Trophoblast cell (in vitro differentiated cells and primary cell): ENCODE data around the gene PLEK.

ENCODE experiments used
- DNase-seq, 2 donors: peaks; one replicate each; pipeline ENCODE4 v3.0.0-alpha.2; 2016
- H2AFZ ChIP-seq: 2 replicates; pipeline ENCODE4 v1.6.1; 2013; ENCODE audit warnings: low read length, moderate library complexity, mild to moderate bottlenecking; ENCODE audit not compliant: insufficient read depth, poor library complexity
- H2AK5ac ChIP-seq: 2 replicates; pipeline ENCODE4 v1.6.1; 2013; ENCODE audit warnings: mild to moderate bottlenecking, low read length
- H2BK120ac ChIP-seq: 2 replicates; pipeline ENCODE4 v1.6.1; 2013; ENCODE audit warnings: low read length, mild to moderate bottlenecking, moderate library complexity; ENCODE audit not compliant: insufficient read depth, poor library complexity
- H2BK12ac ChIP-seq: 2 replicates; pipeline ENCODE4 v1.6.1; 2013; ENCODE audit warnings: mild to moderate bottlenecking, low read length, moderate library complexity
- H2BK5ac ChIP-seq: 2 replicates; pipeline ENCODE4 v1.6.1; 2013; ENCODE audit warnings: low read length, low read depth, moderate library complexity, mild to moderate bottlenecking; ENCODE audit not compliant: poor library complexity
- H3K14ac ChIP-seq: 2 replicates; pipeline ENCODE4 v1.6.1; 2013; ENCODE audit warnings: mild to moderate bottlenecking, low read length
- H3K18ac ChIP-seq: 2 replicates; pipeline ENCODE4 v1.6.1; 2013; ENCODE audit warnings: mild to moderate bottlenecking, low read length
- H3K23ac ChIP-seq: 2 replicates; pipeline ENCODE4 v1.6.1; 2013; ENCODE audit warnings: low read length
- H3K27ac ChIP-seq: 2 replicates; pipeline ENCODE4 v1.5.1; 2013; ENCODE audit warnings: low read depth, mild to moderate bottlenecking, inconsistent platforms, low read length, moderate library complexity
- H3K27me3 ChIP-seq: 2 replicates; pipeline ENCODE4 v1.6.1; 2013; ENCODE audit warnings: inconsistent platforms, mild to moderate bottlenecking, low read length, moderate library complexity; ENCODE audit not compliant: insufficient read depth
- H3K36me3 ChIP-seq, 2 experiments: 1 replicate in 1 of 2; 2 replicates in 1 of 2; pipeline ENCODE4 v1.6.1; 2013; ENCODE audit warnings: low read length in 2 of 2, mild to moderate bottlenecking in 2 of 2, moderate library complexity in 1 of 2; ENCODE audit not compliant: insufficient read depth in 2 of 2, control insufficient read depth in 1 of 2
- H3K4ac ChIP-seq: 2 replicates; pipeline ENCODE4 v1.6.1; 2013; ENCODE audit warnings: low read depth, mild to moderate bottlenecking, low read length, moderate library complexity
- H3K4me1 ChIP-seq, 2 experiments: 1 replicate in 1 of 2; 2 replicates in 1 of 2; pipeline ENCODE4 v1.6.1; 2013; ENCODE audit warnings: low read length in 2 of 2, mild to moderate bottlenecking in 2 of 2, moderate library complexity in 1 of 2; ENCODE audit not compliant: insufficient read depth in 2 of 2, control insufficient read depth in 1 of 2
- H3K4me2 ChIP-seq: 2 replicates; pipeline ENCODE4 v1.6.1; 2013; ENCODE audit warnings: inconsistent platforms, mild to moderate bottlenecking, low read length, moderate library complexity
- H3K4me3 ChIP-seq: 2 replicates; pipeline ENCODE4 v1.5.1; 2013; ENCODE audit warnings: mild to moderate bottlenecking, low read depth, low read length, inconsistent platforms
- H3K79me1 ChIP-seq: one replicate; pipeline ENCODE4 v1.6.1; 2013; ENCODE audit warnings: low read length
- H3K79me2 ChIP-seq: 2 replicates; pipeline ENCODE4 v1.6.1; 2013; ENCODE audit warnings: low read length, mild to moderate bottlenecking; ENCODE audit not compliant: control insufficient read depth, insufficient read depth, poor library complexity
- H3K9ac ChIP-seq: 2 replicates; pipeline ENCODE4 v1.6.1; 2013; ENCODE audit warnings: mild to moderate bottlenecking, low read length
- H3K9me3 ChIP-seq: 2 replicates; pipeline ENCODE4 v1.6.1; 2013; ENCODE audit warnings: low read depth, mild to moderate bottlenecking, control low read depth, inconsistent platforms, low read length; ENCODE audit not compliant: insufficient read depth
- H4K12ac ChIP-seq: 2 replicates; pipeline ENCODE4 v1.6.1; 2013; ENCODE audit warnings: low read depth, mild to moderate bottlenecking, low read length, moderate library complexity
- H4K8ac ChIP-seq: 2 replicates; pipeline ENCODE4 v1.6.1; 2013; ENCODE audit warnings: low read depth, mild to moderate bottlenecking, low read length, moderate library complexity
- H4K91ac ChIP-seq: one replicate; pipeline ENCODE4 v1.6.1; 2013; ENCODE audit warnings: low read depth, mild to moderate bottlenecking, low read length, moderate library complexity
- WGBS: extraction: QIAGEN DNeasy Blood & Tissue Kit; methylation state at CpG from one replicate; pipeline ENCODE4 v1.1.7; 2013; ENCODE audit warnings: missing lambda C conversion rate; ENCODE audit not compliant: insufficient read length, insufficient coverage; ENCODE audit errors: extremely low coverage; 5-methylcytosine and 5-hydroxymethylcytosine counted together

The PLEK gene

DNA sequence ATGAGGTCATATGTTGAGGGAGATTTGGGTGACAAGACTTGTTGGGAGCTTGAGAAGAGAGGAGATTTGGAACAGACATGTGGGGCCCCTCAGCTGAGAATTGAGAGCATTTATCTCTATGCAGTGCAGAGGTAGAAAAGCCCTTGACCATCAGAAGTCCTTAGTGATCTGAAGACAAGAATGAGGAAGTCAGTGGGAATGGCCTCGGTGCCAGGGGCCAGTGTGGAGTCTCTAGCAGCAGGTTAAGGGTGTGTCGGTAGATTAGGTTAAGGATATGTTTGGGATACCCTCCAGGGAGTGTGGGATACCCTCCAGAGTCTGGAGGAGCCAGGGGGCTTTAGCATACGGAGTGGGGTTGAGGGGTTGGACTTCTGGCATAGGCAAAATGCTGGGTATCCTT, 60.4 kb downstream of the PLEK start:
- H3K79me1 ChIP-seq, result no peaks in the 10 kb centered on the region
- H3K9ac ChIP-seq, result no peak overlapping the region
- H3K27ac ChIP-seq, result no peak overlapping the region
- no peak overlapping the region for H3K18ac ChIP-seq
- WGBS, result no CpG with 5 or more reads among the region's 3 CpGs
- H2BK120ac ChIP-seq, result no peak overlapping the region
- H2AK5ac ChIP-seq, result no peak overlapping the region
- H4K8ac ChIP-seq, result no peak overlapping the region
- no peak overlapping the region for H3K23ac ChIP-seq
- H3K4me3 ChIP-seq, result no peak overlapping the region
- H3K36me3 ChIP-seq, result no peaks in the 10 kb centered on the region
- H4K12ac ChIP-seq, result no peak overlapping the region
- no peaks in the 10 kb centered on the region for H3K4me1 ChIP-seq
- no peaks in the 10 kb centered on the region for H3K27me3 ChIP-seq
- no peak overlapping the region for H4K91ac ChIP-seq
- no peaks in the 10 kb centered on the region for H3K79me2 ChIP-seq
- no peak overlapping the region for H3K14ac ChIP-seq
- no peak for DNase-seq
- H3K4ac ChIP-seq, result no peak overlapping the region
- peaks cover 1% of the 10 kb centered on the region for H3K9me3 ChIP-seq
- H2AFZ ChIP-seq, result no peak overlapping the region
- H3K4me2 ChIP-seq, result no peak overlapping the region
- no peak overlapping the region for H2BK12ac ChIP-seq
- H2BK5ac ChIP-seq, result no peak overlapping the region

DNA sequence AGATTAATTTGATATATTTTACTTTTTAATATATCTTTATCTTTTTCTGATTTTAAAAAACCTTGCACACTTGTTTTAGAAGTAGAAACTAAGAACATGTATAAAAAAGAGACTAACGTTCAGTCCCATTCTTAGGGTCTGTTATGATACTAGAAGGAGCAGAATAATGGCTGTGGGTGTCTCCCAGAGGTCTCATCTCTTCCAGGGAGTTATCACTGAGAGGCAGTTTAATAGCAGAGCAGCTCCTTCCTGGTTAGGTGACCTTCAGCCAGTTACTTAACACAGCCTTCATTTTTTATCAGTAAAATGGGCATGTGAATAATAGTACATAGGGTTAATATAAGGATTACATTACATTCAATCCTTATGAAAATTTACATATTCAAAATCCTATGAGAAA, 61.4 kb downstream of the PLEK start:
- Histone ChIP-seq H3K9me3 (peaks cover 1% of the 10 kb centered on the region), H3K27ac (no peak overlapping the region), H4K8ac (no peak overlapping the region), H4K12ac (no peak overlapping the region), H3K4me3 (no peak overlapping the region), H4K91ac (no peak overlapping the region), H2BK12ac (no peak overlapping the region), H3K4me1 (no peaks in the 10 kb centered on the region), H3K18ac (no peak overlapping the region), H3K36me3 (no peaks in the 10 kb centered on the region), H2AFZ (no peak overlapping the region), H3K14ac (no peak overlapping the region), H3K79me2 (no peaks in the 10 kb centered on the region), H3K27me3 (no peaks in the 10 kb centered on the region), H3K4me2 (no peak overlapping the region), H3K79me1 (no peaks in the 10 kb centered on the region), H2AK5ac (no peak overlapping the region), H3K4ac (no peak overlapping the region), H2BK120ac (no peak overlapping the region), H2BK5ac (no peak overlapping the region), H3K23ac (no peak overlapping the region), H3K9ac (no peak overlapping the region)
- no peak for DNase-seq
- WGBS, result no CpG with 5 or more reads among the region's 1 CpG

DNA sequence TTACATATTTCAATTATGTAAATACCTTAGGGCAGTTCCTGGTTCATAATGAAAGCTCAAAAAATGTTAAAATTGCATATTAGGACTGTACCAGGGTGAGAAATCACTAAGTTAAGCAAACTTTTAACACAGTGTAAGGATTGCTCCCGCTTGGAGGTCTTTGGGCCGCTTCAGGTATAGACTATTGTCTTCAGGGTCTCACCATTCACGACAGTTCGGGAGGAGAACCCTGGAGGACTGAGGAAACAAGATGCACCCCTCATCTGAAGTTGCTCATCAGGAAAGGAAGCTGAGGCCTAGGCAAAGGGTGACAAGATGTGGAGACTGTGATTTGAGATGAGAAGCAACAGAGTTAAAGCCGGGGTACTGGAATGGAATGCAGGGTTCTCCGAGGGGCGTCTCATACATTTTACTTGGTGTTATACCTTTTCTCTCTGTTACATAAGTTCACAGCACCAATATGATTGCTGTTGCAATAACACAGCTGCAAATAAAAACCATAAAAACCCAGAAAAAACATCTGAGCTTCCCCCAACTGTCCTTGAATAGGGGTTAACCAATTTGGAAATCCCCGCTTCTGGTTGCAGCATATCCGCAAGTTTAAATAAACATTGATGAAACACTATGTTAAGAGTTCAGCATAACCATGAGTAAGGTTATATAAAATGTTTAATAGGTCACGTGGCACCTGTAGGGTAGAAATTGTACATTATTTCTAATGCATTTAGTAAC, 61.9 kb downstream of the PLEK start:
- Histone ChIP-seq H2BK12ac (no peak overlapping the region), H3K4me2 (no peak overlapping the region), H3K79me1 (no peaks in the 10 kb centered on the region), H3K9me3 (peaks cover 1% of the 10 kb centered on the region), H3K79me2 (no peaks in the 10 kb centered on the region), H2AFZ (no peak overlapping the region), H3K4ac (no peak overlapping the region), H3K4me3 (no peak overlapping the region), H3K27ac (no peak overlapping the region), H3K9ac (no peak overlapping the region), H2BK120ac (no peak overlapping the region), H2BK5ac (no peak overlapping the region), H4K91ac (no peak overlapping the region), H3K27me3 (no peaks in the 10 kb centered on the region), H4K8ac (no peak overlapping the region), H4K12ac (no peak overlapping the region), H3K18ac (no peak overlapping the region), H3K23ac (no peak overlapping the region), H3K4me1 (no peaks in the 10 kb centered on the region), H2AK5ac (no peak overlapping the region), H3K14ac (no peak overlapping the region), H3K36me3 (no peaks in the 10 kb centered on the region)
- DNase-seq, result peak in 1 of 2 donors; percentile 17
- no CpG with 5 or more reads among the region's 10 CpGs for WGBS

DNA sequence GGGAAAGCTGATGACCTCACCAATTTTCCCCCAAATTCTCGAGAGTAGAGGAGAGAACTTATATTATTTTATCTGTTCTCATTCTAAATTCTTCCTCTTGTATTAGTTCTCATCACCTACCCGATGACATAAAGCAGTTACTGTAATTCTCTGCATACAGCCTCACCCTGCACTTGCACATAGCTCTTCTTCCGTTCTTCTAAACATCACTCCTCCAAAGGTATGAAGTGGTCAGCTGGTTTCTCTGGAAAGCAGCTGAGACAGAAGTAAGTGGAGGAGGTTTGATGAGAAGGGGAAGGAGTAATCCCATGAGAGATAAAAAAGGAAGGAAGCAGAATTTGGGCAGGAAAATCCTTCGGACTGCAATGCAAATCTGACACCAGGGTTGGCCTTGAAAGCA, 63.0 kb downstream of the PLEK start:
- no peak overlapping the region for H3K23ac ChIP-seq
- no peak overlapping the region for H4K12ac ChIP-seq
- no peak overlapping the region for H3K4me3 ChIP-seq
- DNase-seq, result no peak
- no peaks in the 10 kb centered on the region for H3K4me1 ChIP-seq
- H2BK12ac ChIP-seq, result no peak overlapping the region
- H3K18ac ChIP-seq, result no peak overlapping the region
- H3K36me3 ChIP-seq, result no peaks in the 10 kb centered on the region
- H3K4me2 ChIP-seq, result no peak overlapping the region
- peaks cover 7% of the 10 kb centered on the region for H3K9me3 ChIP-seq
- no peak overlapping the region for H2BK5ac ChIP-seq
- no peak overlapping the region for H3K27ac ChIP-seq
- H2BK120ac ChIP-seq, result no peak overlapping the region
- H3K79me1 ChIP-seq, result no peaks in the 10 kb centered on the region
- no peak overlapping the region for H3K9ac ChIP-seq
- H3K4ac ChIP-seq, result no peak overlapping the region
- H2AK5ac ChIP-seq, result no peak overlapping the region
- H3K79me2 ChIP-seq, result no peaks in the 10 kb centered on the region
- H4K91ac ChIP-seq, result no peak overlapping the region
- no peak overlapping the region for H3K14ac ChIP-seq
- no CpG with 5 or more reads among the region's 4 CpGs for WGBS
- H4K8ac ChIP-seq, result no peak overlapping the region
- H2AFZ ChIP-seq, result no peak overlapping the region
- no peaks in the 10 kb centered on the region for H3K27me3 ChIP-seq
